Middle frontal gyrus (tissue), 1 donor: ENCODE data around the gene ZBTB7C.

Experiments
- DNase-seq: peaks from one replicate; pipeline ENCODE4 v3.0.0-alpha.2; 2015; ENCODE audit warnings: low spot score; ENCODE audit errors: extremely low spot score

Gene ZBTB7C

DNA sequence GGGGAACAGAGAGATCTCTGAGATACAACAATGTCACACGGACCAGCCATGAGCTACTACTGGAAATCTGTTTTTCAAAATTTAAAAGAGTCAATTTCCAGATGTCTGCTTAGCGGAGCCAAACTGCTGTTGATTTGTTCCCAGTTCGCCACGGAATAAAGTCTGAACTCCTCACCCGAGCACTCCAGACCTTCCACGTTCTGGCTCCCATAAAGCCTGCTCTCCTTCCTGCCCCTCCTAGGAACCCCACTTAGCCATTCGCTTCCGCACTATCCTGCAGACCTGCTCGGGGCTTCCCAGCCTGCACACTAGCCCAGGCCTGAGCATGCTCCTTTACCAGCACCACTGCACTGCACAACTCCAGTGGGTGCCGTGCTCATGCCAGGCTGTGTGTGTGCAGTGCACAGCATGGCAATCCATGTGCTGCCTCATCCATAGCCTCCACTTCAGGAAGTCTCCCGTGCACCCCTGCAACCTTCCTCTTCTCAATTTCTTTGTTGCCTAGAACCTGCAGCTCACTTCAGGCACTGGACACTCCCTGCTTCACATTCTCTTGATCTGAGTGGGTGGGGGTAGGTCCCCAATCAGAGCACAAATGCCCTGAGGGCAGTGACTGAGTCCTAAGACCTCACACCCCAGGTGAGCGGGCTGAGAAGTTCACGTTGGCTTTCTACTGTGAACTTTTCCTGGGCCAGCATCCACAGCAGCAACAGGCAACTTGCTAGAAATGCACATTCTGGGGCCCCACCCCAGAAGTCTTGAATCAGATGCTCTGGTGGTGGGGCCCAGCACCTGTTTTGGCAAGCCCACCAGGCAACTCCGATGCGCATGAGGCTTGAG, 53.7 kb downstream of the ZBTB7C start:
- no peak for DNase-seq

DNA sequence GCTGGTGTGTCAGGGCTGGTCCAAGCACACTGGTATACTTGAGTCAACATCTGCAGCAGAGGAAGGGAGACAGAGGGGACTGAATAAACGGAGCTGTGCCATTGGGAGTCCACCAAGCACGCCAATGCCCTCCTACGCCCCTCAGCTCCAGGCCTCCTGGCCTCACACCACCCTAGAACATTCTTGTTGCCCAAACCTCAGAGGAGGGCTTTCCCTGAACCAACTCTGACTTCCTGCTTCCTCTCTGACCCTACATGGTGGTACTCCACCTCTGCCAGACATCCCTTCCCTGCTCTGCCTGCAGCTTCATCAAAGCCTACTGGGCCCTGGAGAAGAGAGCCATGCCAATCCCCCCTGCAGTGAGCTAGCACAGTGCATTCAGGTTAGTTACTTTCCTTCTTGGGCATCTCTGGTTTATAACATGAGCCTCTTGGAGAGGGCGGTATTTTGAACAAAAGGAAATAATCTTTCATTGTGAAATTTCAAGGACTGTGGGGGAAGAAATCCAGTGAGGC, 54.4 kb downstream of the ZBTB7C start:
- no peak for DNase-seq

DNA sequence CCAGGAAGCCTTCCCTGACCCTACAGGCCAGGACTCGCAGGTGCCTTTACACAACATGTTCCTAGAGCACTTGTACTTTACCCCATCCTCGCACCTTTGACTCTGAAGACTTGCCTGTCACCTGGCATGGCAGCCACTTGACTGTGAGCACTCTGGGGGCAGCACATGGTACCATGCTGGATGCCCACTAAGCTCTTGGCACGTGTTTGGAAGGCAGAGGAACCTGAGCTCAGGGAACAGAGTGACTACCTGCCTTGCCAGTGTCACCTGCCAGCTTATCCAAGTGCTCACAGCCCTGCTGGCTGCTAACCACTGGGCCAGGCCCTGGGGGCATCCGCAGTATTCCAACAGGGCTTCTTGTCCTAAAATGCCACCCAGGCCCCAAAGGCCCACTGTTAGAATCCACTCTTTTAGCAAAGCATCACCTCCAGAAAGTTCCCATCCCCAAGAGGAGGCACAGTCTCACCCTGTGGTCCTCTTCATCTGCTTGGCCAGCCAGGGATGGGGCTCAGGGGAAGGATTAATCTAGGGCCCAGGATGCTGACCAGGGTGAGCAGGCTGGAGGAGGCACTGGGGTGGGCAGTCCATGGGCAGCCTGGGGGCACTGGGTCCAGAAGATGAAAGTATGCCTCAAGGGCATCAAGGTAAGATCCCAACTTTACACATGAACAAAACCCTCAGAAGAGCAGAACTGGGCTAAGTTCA, 57.0 kb downstream of the ZBTB7C start:
- DNase-seq: no peak

DNA sequence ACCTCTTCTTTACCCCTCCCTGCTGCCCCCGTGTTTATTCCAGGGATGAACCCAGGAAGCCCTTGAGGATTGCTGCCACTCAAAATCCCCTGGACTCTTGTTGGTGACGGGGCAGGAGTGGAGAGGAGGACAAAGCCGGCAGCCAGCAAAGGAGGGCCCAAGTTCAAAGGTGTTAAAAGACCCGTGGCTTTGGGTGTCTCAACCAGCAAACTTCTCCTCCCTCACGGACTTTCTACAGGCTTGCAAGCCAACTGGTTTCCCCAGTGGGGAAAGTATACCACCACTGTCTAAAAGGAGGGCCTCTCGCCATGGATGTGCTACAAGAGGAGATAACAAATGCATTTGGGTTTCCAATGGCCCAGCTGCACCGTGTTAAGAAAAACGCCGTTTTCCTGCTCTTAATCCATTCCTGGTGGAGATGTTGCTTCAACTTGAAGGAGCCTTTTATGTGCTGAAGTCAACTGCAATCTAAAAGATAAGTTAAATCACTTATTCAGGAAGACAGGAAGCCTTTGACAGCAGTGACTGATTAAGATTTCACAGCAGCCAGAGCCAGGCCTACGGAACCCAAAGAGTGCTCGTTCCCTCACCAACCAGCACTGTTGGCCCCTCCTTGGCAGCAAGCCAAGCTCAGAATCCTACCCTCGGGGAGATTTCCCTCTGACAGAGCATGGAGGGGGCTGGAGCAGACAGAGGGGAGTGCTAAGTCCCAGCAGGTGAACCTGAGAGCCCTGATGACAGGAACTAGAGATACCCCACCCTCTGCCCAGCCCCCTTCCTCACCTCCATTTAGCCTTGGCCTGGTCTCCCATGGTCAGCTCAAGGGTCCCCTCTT, 57.8 kb downstream of the ZBTB7C start:
- DNase-seq: no peak

DNA sequence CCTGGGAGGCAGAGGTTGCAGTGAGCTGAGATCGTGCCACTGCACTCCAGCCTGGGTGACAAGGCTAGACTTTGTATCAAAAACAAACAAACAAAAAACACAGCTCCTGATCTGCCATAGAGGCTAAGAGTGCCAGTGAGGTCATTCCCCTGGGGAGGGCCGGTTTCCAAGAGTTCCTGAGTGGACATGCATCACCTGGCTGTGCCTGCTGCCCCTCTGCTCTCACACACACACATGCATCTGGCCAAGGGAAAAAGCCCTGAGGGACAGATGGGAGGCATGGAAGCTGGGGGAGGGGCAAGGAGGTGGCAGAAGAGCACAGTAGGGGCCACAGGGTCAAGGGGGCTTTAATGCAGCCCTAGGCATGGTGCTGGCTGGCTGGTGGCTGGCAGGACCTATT, 60.4 kb downstream of the ZBTB7C start:
- DNase-seq: no peak

- no peak for DNase-seq
Measured at GRCh38 chr18:48347756-48348326, 61.3 kb downstream of the ZBTB7C start.

DNA sequence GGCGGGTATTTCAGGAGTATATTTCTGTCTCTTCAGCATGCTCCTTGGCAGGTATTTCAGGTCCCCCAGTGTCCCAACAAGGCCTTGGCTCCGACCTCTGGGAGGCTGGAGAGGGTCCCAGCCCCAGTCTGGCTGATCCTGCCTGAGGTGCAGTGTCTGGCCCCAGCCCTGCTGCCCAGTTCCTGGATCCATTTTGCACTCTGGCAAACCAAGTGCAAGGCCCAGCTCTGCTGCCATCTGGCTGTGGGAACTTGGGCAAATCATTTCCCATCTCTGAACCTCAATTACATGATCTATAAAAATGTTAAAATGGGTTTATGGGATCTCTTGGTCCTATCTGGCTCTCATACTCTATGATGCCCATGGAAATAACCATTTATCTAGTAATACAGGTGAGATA, 63.6 kb downstream of the ZBTB7C start:
- DNase-seq: no peak

- no peak for DNase-seq
Measured at GRCh38 chr18:48342581-48342980, 66.6 kb downstream of the ZBTB7C start.

- DNase-seq: no peak
Measured at GRCh38 chr18:48342125-48342524, 67.1 kb downstream of the ZBTB7C start.

DNA sequence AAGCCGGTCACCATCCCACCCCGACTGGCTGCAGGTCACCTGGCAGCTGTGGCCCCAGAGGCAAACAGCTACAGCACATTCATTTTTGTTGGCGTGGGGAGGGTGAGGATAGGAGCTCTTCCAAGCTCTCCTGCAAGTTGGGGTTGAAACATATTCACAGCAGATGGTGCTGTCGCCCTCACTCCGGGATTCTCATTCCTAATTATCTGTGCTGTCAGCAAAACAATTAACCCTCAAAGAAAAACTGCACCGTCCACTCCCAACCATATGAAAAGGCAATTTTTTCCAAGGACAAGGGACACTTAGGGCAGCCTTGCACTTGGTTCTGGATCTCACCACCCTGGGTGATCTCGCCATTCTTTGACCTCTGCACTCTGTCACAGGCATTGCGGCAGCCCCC, 68.6 kb downstream of the ZBTB7C start:
- no peak for DNase-seq

DNA sequence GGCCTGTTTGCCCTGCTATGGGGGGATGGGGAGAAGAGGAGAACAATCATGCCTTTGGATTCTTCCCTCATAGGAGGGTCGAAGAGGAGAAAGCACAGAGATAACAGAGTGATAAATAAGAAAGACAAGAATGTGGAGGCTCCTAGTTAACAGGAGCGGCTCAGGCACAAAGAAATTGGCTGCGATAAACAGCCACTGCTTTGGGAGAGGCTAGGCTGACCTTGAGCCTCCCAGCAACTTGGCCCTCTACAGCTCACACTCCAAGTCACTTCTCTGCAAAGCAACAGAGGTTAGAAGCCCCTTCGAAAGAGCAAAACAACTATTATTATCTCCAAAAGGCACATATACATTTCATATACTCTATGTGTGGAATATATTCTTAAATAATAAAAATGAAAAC, 69.5 kb downstream of the ZBTB7C start:
- no peak for DNase-seq

GRCh38 chr18:48338915-48339314, 70.3 kb downstream of the ZBTB7C start:
- no peak for DNase-seq

GRCh38 chr18:48337053-48337452, 72.1 kb downstream of the ZBTB7C start:
- no peak for DNase-seq

DNA sequence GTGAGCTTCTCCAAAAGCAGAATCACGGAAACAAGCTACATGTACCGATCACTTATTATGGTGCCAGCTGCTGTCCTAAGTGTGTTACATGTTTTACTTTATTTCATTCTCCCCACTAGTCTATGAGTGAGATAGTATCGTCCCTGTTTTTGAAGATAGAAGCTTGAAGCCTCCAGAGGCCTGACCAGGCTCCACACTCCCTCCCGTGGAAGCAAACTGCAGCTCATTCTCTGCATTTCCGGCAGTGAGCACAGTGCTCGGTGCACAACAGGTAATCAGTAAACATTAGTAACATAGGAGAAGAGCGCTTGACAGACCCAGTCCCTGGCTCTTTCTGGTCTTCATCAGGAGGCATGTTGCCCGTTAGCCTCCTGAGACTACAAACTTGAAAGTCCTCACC, 72.9 kb downstream of the ZBTB7C start:
- DNase-seq: no peak

GRCh38 chr18:48335829-48336228, 73.4 kb downstream of the ZBTB7C start:
- no peak for DNase-seq

GRCh38 chr18:48334845-48335244, 74.3 kb downstream of the ZBTB7C start:
- DNase-seq: no peak

GRCh38 chr18:48333563-48333962, 75.6 kb downstream of the ZBTB7C start:
- no peak for DNase-seq

GRCh38 chr18:48330016-48330991, 78.9 kb downstream of the ZBTB7C start:
- DNase-seq: no peak

DNA sequence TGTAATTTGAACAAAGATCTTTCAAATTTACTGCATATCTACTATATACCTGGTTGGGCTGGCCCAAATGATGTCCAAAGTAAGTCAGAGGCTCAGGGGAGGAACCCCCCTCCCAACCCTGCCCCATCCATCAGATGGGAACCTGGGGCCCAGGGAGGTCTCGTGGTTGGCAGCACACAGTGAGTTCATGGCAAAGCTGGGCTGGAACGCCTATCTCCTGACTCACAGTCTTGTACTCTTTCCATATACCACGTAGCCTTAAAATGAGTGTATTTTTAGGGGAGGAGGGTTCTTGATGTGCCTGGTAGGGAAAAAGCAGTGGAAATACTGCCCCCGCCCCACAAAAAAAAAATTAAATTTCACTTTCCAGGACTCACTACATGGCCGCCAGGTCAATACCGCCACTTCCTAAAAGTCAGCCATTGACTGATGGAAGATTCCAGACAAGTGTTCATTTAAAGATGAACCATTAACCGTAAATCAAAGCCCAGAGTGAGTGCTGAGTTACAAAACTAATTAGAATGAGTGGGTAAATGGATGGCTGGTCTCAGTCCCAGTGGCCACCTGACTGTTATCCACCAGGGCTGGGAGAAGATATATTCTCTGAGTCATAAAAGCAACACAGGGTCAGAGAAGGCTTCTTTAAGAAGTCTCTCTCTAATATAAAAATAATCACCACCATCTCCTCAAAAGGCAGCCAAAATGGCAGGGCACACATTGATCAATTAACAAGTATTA, 80.5 kb downstream of the ZBTB7C start:
- no peak for DNase-seq
